OCI-LY1 (cell line): Measurements from ENCODE around the gene CBX1.

Experiments used
- H2AFZ ChIP-seq: fragments of 200-600 bp; sonication (generic), shearing (Covaris generic); 2 replicates; pipeline ENCODE4 v1.6.0; 2014; ENCODE audit warnings: antibody characterized with exemption, mild to moderate bottlenecking, low read length
- H3F3A ChIP-seq: fragments of 200-600 bp; sonication (generic), shearing (Covaris generic); 2 replicates; pipeline ENCODE4 v1.6.0; 2014; ENCODE audit warnings: mild to moderate bottlenecking, antibody characterized with exemption, low read length, moderate library complexity; ENCODE audit not compliant: insufficient read depth
- H3K27ac ChIP-seq: fragments of 200-600 bp; sonication (generic); 2 replicates; pipeline ENCODE4 v1.5.1; 2014; ENCODE audit warnings: low read length, mixed run types, mild to moderate bottlenecking, low read depth; ENCODE audit not compliant: poor library complexity, severe bottlenecking
- H3K27me3 ChIP-seq: fragments of 200-600 bp; sonication (generic); 2 replicates; pipeline ENCODE4 v1.6.0; 2014; ENCODE audit warnings: antibody characterized with exemption, mild to moderate bottlenecking, low read length, moderate library complexity; ENCODE audit not compliant: insufficient read depth
- H3K36me3 ChIP-seq: fragments of 200-600 bp; sonication (generic); 2 replicates; pipeline ENCODE4 v1.6.1; 2014; ENCODE audit warnings: mild to moderate bottlenecking, antibody characterized with exemption, low read length, moderate library complexity, mixed read lengths; ENCODE audit not compliant: insufficient read depth
- H3K4me1 ChIP-seq: fragments of 200-600 bp; sonication (generic); 2 replicates; pipeline ENCODE4 v1.5.1; 2014; ENCODE audit warnings: mild to moderate bottlenecking, low read length, moderate library complexity; ENCODE audit not compliant: insufficient read depth, severe bottlenecking
- H3K4me2 ChIP-seq: fragments of 200-600 bp; sonication (generic), shearing (Covaris generic); 2 replicates; pipeline ENCODE4 v1.6.1; 2014; ENCODE audit warnings: low read length
- H3K4me3 ChIP-seq: fragments of 200-600 bp; sonication (generic); 2 replicates; pipeline ENCODE4 v1.5.1; 2014; ENCODE audit warnings: low read length, low read depth, mild to moderate bottlenecking, mixed read lengths; ENCODE audit not compliant: poor library complexity, severe bottlenecking
- H3K79me2 ChIP-seq: fragments of 200-600 bp; shearing (Covaris generic); 2 replicates; pipeline ENCODE4 v1.6.1; 2016; ENCODE audit warnings: mixed run types, low read length, mixed read lengths; ENCODE audit not compliant: insufficient read depth
- H3K9ac ChIP-seq: fragments of 200-600 bp; sonication (generic), shearing (Covaris generic); 2 replicates; pipeline ENCODE4 v1.6.1; 2014; ENCODE audit warnings: mild to moderate bottlenecking, low read length, mixed read lengths
- H3K9me2 ChIP-seq: fragments of 200-600 bp; sonication (generic), shearing (Covaris generic); 2 replicates; pipeline ENCODE4 v1.6.1; 2014; ENCODE audit warnings: low read depth, mild to moderate bottlenecking, low read length, mixed read lengths
- H3K9me3 ChIP-seq: fragments of 200-600 bp; shearing (Covaris generic); 2 replicates; pipeline ENCODE4 v1.6.1; 2014; ENCODE audit warnings: low read length, mixed read lengths
- H4K20me1 ChIP-seq: fragments of 200-600 bp; sonication (generic), shearing (Covaris generic); 2 replicates; pipeline ENCODE4 v1.6.0; 2016; ENCODE audit warnings: mild to moderate bottlenecking, low read length; ENCODE audit not compliant: insufficient read depth
- EZH2 ChIP-seq: fragments of 200-600 bp; sonication (generic), shearing (Covaris generic); IDR thresholded peaks from 2 replicates; pipeline ENCODE4 v1.8.0; 2017; ENCODE audit warnings: borderline replicate concordance, mixed run types, mild to moderate bottlenecking, antibody characterized with exemption, low read length, moderate library complexity, mixed read lengths
- TF ChIP-seq, protein P1 (sequence below): fragments of 200-600 bp; sonication (generic), shearing (Covaris generic); IDR thresholded peaks from 2 replicates; pipeline ENCODE4 v1.5.1; 2017; ENCODE audit warnings: mild to moderate bottlenecking, antibody characterized with exemption, low read length, moderate library complexity, mixed read lengths

CBX1 gene

GRCh38 chr17:48062273-48062672, 39.0 kb downstream of the CBX1 start:
- Histone ChIP-seq H3K27ac (no peak overlapping the region), H3K36me3 (peaks cover 91% of the 10 kb centered on the region)

DNA sequence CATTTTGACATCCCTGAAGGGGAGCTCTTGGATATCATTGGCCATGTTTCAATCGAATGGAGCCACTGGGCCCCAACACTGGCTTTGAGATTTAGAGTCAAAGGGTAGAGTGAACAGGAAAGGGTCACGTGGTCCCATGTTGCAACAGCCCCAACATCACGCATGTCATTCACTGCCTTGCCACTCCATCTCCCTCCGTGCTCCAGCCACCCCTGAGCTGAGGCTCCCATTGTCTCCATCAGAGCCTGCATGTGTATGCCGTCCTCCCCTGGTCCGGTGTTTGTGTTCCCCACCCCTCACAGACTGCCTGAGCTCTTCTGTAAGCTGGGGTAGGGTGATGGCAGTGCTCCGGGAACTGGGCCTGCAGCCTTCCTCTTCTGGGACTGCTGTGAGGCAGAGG, 41.0 kb downstream of the CBX1 start:
- Histone ChIP-seq H3K27me3 (no peaks in the 10 kb centered on the region), H2AFZ (no peak overlapping the region), H3K9ac (no peak overlapping the region), H4K20me1 (no peaks in the 10 kb centered on the region), H3K36me3 (peaks cover 91% of the 10 kb centered on the region), H3K79me2 (no peaks in the 10 kb centered on the region), H3K9me3 (no peaks in the 10 kb centered on the region), H3F3A (no peaks in the 10 kb centered on the region), H3K9me2 (no peaks in the 10 kb centered on the region), H3K4me1 (peaks cover 11% of the 10 kb centered on the region), H3K27ac (no peak overlapping the region), H3K4me3 (no peak overlapping the region), H3K4me2 (no peak overlapping the region)
- TF ChIP-seq, protein P1, sequence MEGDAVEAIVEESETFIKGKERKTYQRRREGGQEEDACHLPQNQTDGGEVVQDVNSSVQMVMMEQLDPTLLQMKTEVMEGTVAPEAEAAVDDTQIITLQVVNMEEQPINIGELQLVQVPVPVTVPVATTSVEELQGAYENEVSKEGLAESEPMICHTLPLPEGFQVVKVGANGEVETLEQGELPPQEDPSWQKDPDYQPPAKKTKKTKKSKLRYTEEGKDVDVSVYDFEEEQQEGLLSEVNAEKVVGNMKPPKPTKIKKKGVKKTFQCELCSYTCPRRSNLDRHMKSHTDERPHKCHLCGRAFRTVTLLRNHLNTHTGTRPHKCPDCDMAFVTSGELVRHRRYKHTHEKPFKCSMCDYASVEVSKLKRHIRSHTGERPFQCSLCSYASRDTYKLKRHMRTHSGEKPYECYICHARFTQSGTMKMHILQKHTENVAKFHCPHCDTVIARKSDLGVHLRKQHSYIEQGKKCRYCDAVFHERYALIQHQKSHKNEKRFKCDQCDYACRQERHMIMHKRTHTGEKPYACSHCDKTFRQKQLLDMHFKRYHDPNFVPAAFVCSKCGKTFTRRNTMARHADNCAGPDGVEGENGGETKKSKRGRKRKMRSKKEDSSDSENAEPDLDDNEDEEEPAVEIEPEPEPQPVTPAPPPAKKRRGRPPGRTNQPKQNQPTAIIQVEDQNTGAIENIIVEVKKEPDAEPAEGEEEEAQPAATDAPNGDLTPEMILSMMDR, result no peak
- TF ChIP-seq EZH2, result no peak

More at GRCh38 chr17:48062273-48062672, 39.0 kb downstream of the CBX1 start:
- Histone ChIP-seq H2AFZ (no peak overlapping the region), H3K9me3 (no peaks in the 10 kb centered on the region), H4K20me1 (no peaks in the 10 kb centered on the region), H3K4me1 (no peaks in the 10 kb centered on the region), H3F3A (no peaks in the 10 kb centered on the region), H3K79me2 (no peaks in the 10 kb centered on the region), H3K9ac (no peak overlapping the region), H3K4me3 (no peak overlapping the region), H3K4me2 (no peak overlapping the region), H3K27me3 (no peaks in the 10 kb centered on the region), H3K9me2 (no peaks in the 10 kb centered on the region)
- no peak for TF ChIP-seq EZH2
- TF ChIP-seq, protein P1, result no peak

- TF ChIP-seq, protein P1, result no peak
- no peak for TF ChIP-seq EZH2
- H3K4me3 ChIP-seq, result no peak overlapping the region
- H3K4me2 ChIP-seq, result no peak overlapping the region
- H3K9ac ChIP-seq, result no peak overlapping the region
- no peaks in the 10 kb centered on the region for H3K27me3 ChIP-seq
- peaks cover 22% of the 10 kb centered on the region for H3K4me1 ChIP-seq
- no peaks in the 10 kb centered on the region for H3K9me2 ChIP-seq
- H4K20me1 ChIP-seq, result no peaks in the 10 kb centered on the region
- H3K36me3 ChIP-seq, result peaks cover 90% of the 10 kb centered on the region
- no peaks in the 10 kb centered on the region for H3F3A ChIP-seq
- no peak overlapping the region for H2AFZ ChIP-seq
- no peak overlapping the region for H3K27ac ChIP-seq
- H3K9me3 ChIP-seq, result no peaks in the 10 kb centered on the region
- H3K79me2 ChIP-seq, result no peaks in the 10 kb centered on the region
Observed at GRCh38 chr17:48059125-48059668, 42.1 kb downstream of the CBX1 start.
